Kidney (tissue), 22 donors: ENCODE data around the gene AGPAT1. TPM values are rescaled to one million over a fixed set of nuclear protein-coding genes. Genes with fewer than 3 reads are reported as not detected.

Source experiments
- DNase-seq, 5 donors: peaks; one replicate each; pipeline ENCODE4 v3.0.0-alpha.2; 2013 to 2020
- FAIRE-seq: peaks from 2 replicates; lab custom pipeline; 2012; peaks lifted over from hg19 to GRCh38; lab: Jason Lieb, UNC
- H3K27ac ChIP-seq, 2 donors: one replicate each; pipeline ENCODE4 v1.7.0; 2013; ENCODE audit warnings: low read depth in 2 of 2, low read length in 2 of 2, inconsistent platforms in 1 of 2
- H3K27me3 ChIP-seq: one replicate; pipeline ENCODE4 v1.7.1; 2013; ENCODE audit warnings: low read length, inconsistent platforms; ENCODE audit not compliant: control insufficient read depth, insufficient read depth
- H3K36me3 ChIP-seq, 3 donors: one replicate each; pipeline versions ENCODE4 v1.7.0 to v1.7.1; 2013; ENCODE audit warnings: low read length in 3 of 3, control low read depth in 1 of 3, inconsistent platforms in 1 of 3; ENCODE audit not compliant: insufficient read depth in 3 of 3, control insufficient read depth in 2 of 3
- H3K4me1 ChIP-seq, 3 donors: one replicate each; pipeline versions ENCODE4 v1.7.0 to v1.7.1; 2013; ENCODE audit warnings: low read length in 3 of 3, inconsistent platforms in 1 of 3, low read depth in 1 of 3; ENCODE audit not compliant: control insufficient read depth in 2 of 3, insufficient read depth in 2 of 3
- H3K4me3 ChIP-seq, 3 donors: one replicate each; pipeline versions ENCODE4 v1.7.0 to v1.8.1; 2013; ENCODE audit warnings: low read length in 3 of 3, control low read depth in 1 of 3, inconsistent platforms in 1 of 3
- H3K9ac ChIP-seq, 3 donors: one replicate each; pipeline versions ENCODE4 v1.7.0 to v1.7.1; 2013; ENCODE audit warnings: low read length in 3 of 3, control low read depth in 1 of 3, inconsistent platforms in 1 of 3
- H3K9me3 ChIP-seq, 3 donors: one replicate each; pipeline versions ENCODE4 v1.7.0 to v1.7.1; 2013; ENCODE audit warnings: low read length in 3 of 3, control low read depth in 1 of 3, inconsistent platforms in 1 of 3; ENCODE audit not compliant: control insufficient read depth in 2 of 3, insufficient read depth in 1 of 3
- intact Hi-C: fragments of 100-400 bp; cut with DNase I; formaldehyde crosslinking; loops from one replicate; pipeline ENCODE4 v1.11.1; 2022
- long read RNA-seq, 10 donors: library from polyadenylated mRNA in 1 of 10; unstranded in 1 of 10; transcript quantifications; one replicate each; pipeline ENCODE4 v2.0.0 and lab custom pipeline, GENCODE V29; 2021 to 2026
- polyA plus RNA-seq: library from polyadenylated mRNA; stranded (reverse); fragments of 350-450 nt; fragmentation: Illumina TruSeq; extraction: RNeasy Lipid Tissue Mini Kit (QIAGEN cat#74804); gene quantifications from one replicate; pipeline ENCODE4 v1.2.3, GENCODE V29; 2014; ENCODE audit warnings: low read depth, low replicate concordance; ENCODE audit not compliant: insufficient read depth
- total RNA-seq: library from RNA; stranded (reverse); fragmentation: NEBNext Ultra II Directional; extraction: Animal tissue kit (Norgen Biotek cat#: 25700); gene quantifications from one replicate; pipeline ENCODE4 v1.2.1, GENCODE V29; 2021
- TF ChIP-seq, protein P1 (sequence below): IDR thresholded peaks from 3 replicates; pipeline ENCODE4 v1.5.1; 2012; ENCODE audit warnings: mild to moderate bottlenecking, moderate library complexity, borderline replicate concordance; ENCODE audit not compliant: insufficient read depth; ENCODE audit errors: extremely low read depth
- donor health status: control.
- donor health status: control.
- donor health status: control.
- donor health status: control.
- donor health status: control.
- donor health status: DM: yes; HTN: yes; CAD: no.
- donor health status: Normal renal cell carcinoma (clear cell type).

Gene AGPAT1, protein sequence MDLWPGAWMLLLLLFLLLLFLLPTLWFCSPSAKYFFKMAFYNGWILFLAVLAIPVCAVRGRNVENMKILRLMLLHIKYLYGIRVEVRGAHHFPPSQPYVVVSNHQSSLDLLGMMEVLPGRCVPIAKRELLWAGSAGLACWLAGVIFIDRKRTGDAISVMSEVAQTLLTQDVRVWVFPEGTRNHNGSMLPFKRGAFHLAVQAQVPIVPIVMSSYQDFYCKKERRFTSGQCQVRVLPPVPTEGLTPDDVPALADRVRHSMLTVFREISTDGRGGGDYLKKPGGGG
- total RNA-seq: 58.9 TPM
- polyA plus RNA-seq: 87.1 TPM
- long read RNA-seq, donor 1, transcript AGPAT1-203 (7 exons, 2,234 nt): major isoform, 28 of 30 reads
- long read RNA-seq, donor 1, partial matches to known transcripts: 0 of 30 reads
- long read RNA-seq, donor 1, other reads (novel, unspliced or antisense): 0 of 30 reads
- long read RNA-seq, donor 2, transcript AGPAT1-203 (7 exons, 2,234 nt): major isoform, 17 of 19 reads
- long read RNA-seq, donor 2, partial matches to known transcripts: 0 of 19 reads
- long read RNA-seq, donor 2, other reads (novel, unspliced or antisense): 0 of 19 reads
- long read RNA-seq, donor 3, transcript AGPAT1-203 (7 exons, 2,234 nt): major isoform, 29 of 208 reads
- long read RNA-seq, donor 3, partial matches to known transcripts: 152 of 208 reads
- long read RNA-seq, donor 3, other reads (novel, unspliced or antisense): 23 of 208 reads
- long read RNA-seq, donor 4, transcript AGPAT1-203 (7 exons, 2,234 nt): major isoform, 20 of 22 reads
- long read RNA-seq, donor 4, partial matches to known transcripts: 0 of 22 reads
- long read RNA-seq, donor 4, other reads (novel, unspliced or antisense): 0 of 22 reads
- long read RNA-seq, donor 5, partial matches to known transcripts: 0 of 1 reads
- long read RNA-seq, donor 5, other reads (novel, unspliced or antisense): 0 of 1 reads
- long read RNA-seq, donor 6, transcript AGPAT1-203 (7 exons, 2,234 nt): major isoform, 12 of 13 reads
- long read RNA-seq, donor 6, partial matches to known transcripts: 0 of 13 reads
- long read RNA-seq, donor 6, other reads (novel, unspliced or antisense): 0 of 13 reads
- long read RNA-seq, donor 7, transcript AGPAT1-203 (7 exons, 2,234 nt): major isoform, 11 of 33 reads
- long read RNA-seq, donor 7, partial matches to known transcripts: 2 of 33 reads
- long read RNA-seq, donor 7, other reads (novel, unspliced or antisense): 17 of 33 reads
- long read RNA-seq, donor 8, transcript AGPAT1-203 (7 exons, 2,234 nt): major isoform, 25 of 33 reads
- long read RNA-seq, donor 8, partial matches to known transcripts: 7 of 33 reads
- long read RNA-seq, donor 8, other reads (novel, unspliced or antisense): 0 of 33 reads
- long read RNA-seq, donor 9, transcript AGPAT1-203 (7 exons, 2,234 nt): major isoform, 10 of 11 reads
- long read RNA-seq, donor 9, partial matches to known transcripts: 0 of 11 reads
- long read RNA-seq, donor 9, other reads (novel, unspliced or antisense): 0 of 11 reads
- long read RNA-seq, donor 10, transcript AGPAT1-203 (7 exons, 2,234 nt): major isoform, 13 of 152 reads
- long read RNA-seq, donor 10, partial matches to known transcripts: 30 of 152 reads
- long read RNA-seq, donor 10, other reads (novel, unspliced or antisense): 107 of 152 reads

DNA sequence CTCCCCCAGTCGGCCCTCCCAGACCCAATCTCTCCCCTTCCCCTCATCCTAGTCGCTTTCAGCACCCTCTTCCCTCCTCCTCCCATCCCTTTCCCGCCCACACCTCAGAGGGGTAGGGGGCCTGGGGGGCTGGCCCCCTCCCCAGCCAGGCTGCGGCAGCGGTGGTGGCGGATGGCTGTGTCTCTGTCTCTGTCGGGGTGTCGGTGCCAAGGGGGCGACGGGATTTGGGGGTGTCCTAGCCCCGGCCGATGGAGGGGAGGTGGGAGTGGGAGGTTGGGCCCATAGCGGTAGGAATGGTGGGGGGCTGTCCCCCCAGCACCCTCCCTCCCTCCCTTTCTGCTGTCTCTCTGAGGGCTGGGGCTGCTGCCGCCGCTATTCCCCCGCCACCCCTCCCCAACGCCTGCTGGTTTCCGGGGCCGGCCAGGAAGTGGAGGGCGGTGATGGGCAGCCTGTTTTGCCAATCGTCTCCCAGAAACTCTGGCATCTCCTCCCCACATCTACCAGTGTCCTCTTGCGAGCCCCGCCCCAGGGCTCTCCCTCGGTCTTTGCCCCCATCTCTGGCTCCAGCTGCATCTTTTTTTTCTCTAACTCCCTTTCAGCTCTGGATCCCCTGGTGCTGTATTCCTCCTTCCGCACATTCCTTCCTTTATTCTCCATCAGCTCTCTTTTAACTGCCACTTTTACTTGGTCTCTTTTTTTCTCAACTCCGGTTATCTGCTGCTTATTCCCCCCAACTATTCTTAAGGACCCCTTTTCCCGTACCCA lies at the start of gene AGPAT1:
Gene AGPAT1 (minus strand): TSS at position 374 of the 765 bp plus-strand sequence. CDS start 4,588 bp downstream, outside the sequence.
- Histone ChIP-seq H3K27ac (peak within 1 kb of the TSS; percentile 93 to 98), H3K9ac (peak within 1 kb of the TSS; percentile 54 to 91 (median 59)), H3K4me1 (peaks cover 7 to 31% (median 30%) of the 10 kb centered on the region in 3 donors), H3K9me3 (no peaks in the 10 kb centered on the region), H3K4me3 (peak within 1 kb of the TSS; percentile 77 to 95 (median 94)), H3K27me3 (no peaks in the 10 kb centered on the region), H3K36me3 (peaks cover 0 to 3% (median 3%) of the 10 kb centered on the region in 3 donors)
- TF ChIP-seq, protein P1, sequence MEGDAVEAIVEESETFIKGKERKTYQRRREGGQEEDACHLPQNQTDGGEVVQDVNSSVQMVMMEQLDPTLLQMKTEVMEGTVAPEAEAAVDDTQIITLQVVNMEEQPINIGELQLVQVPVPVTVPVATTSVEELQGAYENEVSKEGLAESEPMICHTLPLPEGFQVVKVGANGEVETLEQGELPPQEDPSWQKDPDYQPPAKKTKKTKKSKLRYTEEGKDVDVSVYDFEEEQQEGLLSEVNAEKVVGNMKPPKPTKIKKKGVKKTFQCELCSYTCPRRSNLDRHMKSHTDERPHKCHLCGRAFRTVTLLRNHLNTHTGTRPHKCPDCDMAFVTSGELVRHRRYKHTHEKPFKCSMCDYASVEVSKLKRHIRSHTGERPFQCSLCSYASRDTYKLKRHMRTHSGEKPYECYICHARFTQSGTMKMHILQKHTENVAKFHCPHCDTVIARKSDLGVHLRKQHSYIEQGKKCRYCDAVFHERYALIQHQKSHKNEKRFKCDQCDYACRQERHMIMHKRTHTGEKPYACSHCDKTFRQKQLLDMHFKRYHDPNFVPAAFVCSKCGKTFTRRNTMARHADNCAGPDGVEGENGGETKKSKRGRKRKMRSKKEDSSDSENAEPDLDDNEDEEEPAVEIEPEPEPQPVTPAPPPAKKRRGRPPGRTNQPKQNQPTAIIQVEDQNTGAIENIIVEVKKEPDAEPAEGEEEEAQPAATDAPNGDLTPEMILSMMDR: no peak
- intact Hi-C loops: no loop called here
- DNase-seq (peak; percentile 97 to 99 (median 98)), FAIRE-seq (no peak)

DNA sequence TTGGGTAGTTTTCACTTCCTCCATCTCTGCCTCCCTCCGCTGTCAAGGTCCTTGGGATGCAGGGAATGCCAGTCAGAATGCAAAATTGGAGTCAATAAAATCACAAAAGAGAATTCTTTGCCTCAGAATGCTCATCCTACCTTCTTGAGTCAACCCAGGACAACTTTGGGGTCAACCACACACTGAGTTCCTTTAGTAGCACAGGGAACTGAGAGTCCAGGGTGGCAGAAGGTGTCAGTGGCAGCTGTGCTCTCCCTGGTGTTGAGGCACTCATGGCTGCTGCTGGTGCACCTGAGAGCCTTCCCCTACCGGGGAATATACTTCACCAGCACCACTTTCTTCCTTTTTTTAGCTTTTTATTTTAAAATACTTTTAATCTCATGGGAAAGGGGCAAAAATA lies 48.8 kb upstream of the AGPAT1 start:
- Histone ChIP-seq H3K27me3 (no peaks in the 10 kb centered on the region), H3K27ac (no peak overlapping the region), H3K36me3 (no peaks in the 10 kb centered on the region), H3K4me1 (no peaks in the 10 kb centered on the region), H3K4me3 (no peak overlapping the region), H3K9ac (no peak overlapping the region), H3K9me3 (no peaks in the 10 kb centered on the region)
- intact Hi-C loops: no loop called here
- FAIRE-seq (no peak), DNase-seq (no peak)
- TF ChIP-seq, protein P1: no peak
